KBM-7 (cell line): Measurements from ENCODE around the gene FAM13C.

ENCODE experiments used
- DNase-seq: peaks from one replicate; pipeline ENCODE4 v3.0.0-alpha.2; 2015
- in situ Hi-C: fragments of 300-500 bp; cut with MboI; formaldehyde crosslinking; loops from 2 replicates; pipeline ENCODE4 v1.14.3; 2020; ENCODE audit warnings: low sequenced_read_pairs, low pct_unique_long_range_greater_than_20kb, mixed read lengths

FAM13C gene

DNA sequence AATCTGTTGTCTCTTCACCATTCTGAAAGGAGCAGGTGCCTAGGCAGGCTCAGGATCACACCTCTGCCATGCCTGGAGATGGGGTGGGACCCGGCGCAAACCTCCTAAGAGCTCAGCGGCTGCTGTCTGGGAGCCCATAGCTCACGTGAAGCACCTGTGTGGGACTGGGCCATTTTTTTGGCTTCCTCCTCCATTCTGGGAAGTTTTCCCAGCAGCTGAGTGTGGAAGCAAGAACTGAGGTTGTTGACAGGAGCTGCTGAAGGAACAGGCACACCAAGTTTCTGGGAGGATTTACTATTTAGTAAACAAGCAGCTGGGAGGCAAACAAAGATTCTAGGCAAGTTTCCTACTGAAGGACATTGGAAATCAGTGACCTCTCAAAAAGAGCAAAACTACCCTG lies 77.3 kb downstream of the FAM13C start:
- no peak for DNase-seq

GRCh38 chr10:59284118-59284975 lies 78.0 kb downstream of the FAM13C start:
- in situ Hi-C loops: no loop called here
- no peak for DNase-seq

More for the DNA sequence above, 77.3 kb downstream of the FAM13C start:
- in situ Hi-C loops: no loop called here

DNA sequence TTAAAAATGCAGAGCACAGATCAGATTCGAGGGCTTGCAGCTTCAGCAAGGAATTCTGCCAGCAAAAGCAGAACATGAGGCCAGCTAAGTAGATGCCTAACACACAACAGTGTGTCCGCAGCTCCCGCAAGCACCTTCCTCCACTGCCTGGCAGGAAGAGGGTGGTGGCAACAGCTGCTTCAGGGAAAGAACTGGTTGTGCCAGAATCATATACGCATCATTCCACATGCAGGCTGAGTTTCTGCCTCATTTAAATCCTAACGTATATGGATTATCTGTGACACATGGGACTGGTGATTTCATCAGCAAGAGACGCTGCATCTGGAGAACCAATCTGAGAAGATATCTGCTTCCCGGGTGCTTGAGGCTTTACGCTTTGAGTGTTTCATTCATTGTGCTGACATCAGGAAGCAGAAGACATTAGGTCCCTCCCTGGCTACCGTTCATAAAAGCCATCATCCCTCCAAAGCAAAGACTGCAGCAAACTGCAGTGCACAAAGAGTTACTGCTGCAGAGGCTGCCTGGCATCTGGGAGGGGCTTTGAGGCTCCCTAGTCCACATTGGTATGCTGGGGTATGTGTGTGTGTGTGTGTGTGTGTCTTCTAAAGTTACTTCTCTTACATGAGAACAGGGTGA lies 78.8 kb downstream of the FAM13C start:
- DNase-seq: no peak

GRCh38 chr10:59281861-59282260 lies 80.5 kb downstream of the FAM13C start:
- no peak for DNase-seq
- in situ Hi-C loops: no loop called here

More for the DNA sequence above, 78.8 kb downstream of the FAM13C start:
- in situ Hi-C loops: no loop called here

GRCh38 chr10:59279991-59280505 lies 82.3 kb downstream of the FAM13C start:
- in situ Hi-C loops: no loop called here
- no peak for DNase-seq

DNA sequence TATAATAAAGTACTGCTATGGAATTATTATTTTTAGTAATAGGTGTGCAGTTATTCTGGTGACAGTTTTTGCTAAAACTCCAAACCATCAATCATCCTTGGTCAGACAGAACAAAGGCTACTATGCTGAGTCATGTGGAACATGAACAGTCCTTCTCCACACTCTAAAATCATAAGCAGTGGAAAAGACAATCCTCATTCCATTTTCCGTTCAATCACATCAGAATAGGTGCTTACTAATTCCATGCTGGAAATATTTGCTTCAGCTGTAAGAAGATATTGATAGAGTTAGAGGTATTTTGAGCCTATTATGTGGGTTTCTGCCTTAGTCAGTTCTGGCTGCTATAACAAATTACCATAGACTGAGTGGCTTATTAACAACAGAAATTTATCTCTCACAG lies 82.9 kb downstream of the FAM13C start:
- in situ Hi-C loops: no loop called here
- no peak for DNase-seq

DNA sequence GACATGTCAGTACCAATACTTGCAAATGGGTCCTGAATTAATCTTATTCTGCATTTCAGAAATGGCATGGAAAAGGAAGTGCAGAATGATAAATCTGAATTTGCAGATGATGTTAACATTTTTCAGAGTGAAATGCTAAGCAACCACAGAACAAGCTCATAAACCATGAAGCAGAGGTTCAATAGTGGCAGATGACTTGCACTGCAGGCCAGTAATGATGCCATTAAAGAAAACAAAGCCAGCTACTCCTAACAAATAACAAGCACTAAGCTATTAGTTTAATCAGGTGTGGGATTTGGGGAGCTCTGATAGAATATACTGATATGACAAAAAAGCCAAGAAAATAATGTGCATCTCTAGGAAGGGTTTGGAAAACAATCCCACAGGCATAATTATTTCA lies 85.4 kb downstream of the FAM13C start:
- in situ Hi-C loops: no loop called here
- DNase-seq: no peak

DNA sequence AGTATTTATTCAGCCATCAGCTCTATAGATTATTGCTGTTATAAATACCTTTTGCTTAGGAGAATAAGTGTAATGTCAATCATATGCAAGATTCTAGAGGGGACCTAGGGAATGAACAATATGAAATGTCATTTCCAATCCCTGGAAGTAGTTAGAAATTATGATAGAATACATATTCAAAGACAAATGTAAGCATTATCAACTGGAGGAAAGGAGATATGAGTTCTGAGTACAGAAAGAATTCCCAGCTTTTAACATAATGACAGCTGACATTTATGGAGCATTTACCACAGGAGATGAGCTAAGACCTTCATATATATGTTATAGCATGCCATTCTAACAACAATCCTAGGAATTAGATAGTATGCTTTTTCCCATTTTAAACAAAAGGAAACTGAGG lies 86.2 kb downstream of the FAM13C start:
- in situ Hi-C loops: no loop called here
- DNase-seq: no peak

- in situ Hi-C loops: loop anchor here (25.0 kb wide), 1 partner anchor 314 kb away; no protein-coding TSS in a partner anchor
- no peak for DNase-seq
These were observed 88.9 kb downstream of the FAM13C start for GRCh38 chr10:59273445-59273844.

- no peak for DNase-seq
- in situ Hi-C loops: loop anchor here (25.0 kb wide), 1 partner anchor 315 kb away; no protein-coding TSS in a partner anchor
These were observed 90.3 kb downstream of the FAM13C start for GRCh38 chr10:59272061-59272460.

- in situ Hi-C loops: loop anchor here (25.0 kb wide), 1 partner anchor 316 kb away; no protein-coding TSS in a partner anchor
- no peak for DNase-seq
These were observed 91.2 kb downstream of the FAM13C start for GRCh38 chr10:59271160-59271559.

- in situ Hi-C loops: loop anchor here (25.0 kb wide), 1 partner anchor 317 kb away; no protein-coding TSS in a partner anchor
These were observed 91.9 kb downstream of the FAM13C start for GRCh38 chr10:59270492-59270891.

GRCh38 chr10:59269651-59270050 lies 92.7 kb downstream of the FAM13C start:
- in situ Hi-C loops: loop anchor here (25.0 kb wide), 1 partner anchor 318 kb away; no protein-coding TSS in a partner anchor
- no peak for DNase-seq

More at GRCh38 chr10:59270492-59270891, 91.9 kb downstream of the FAM13C start:
- no peak for DNase-seq

- no peak for DNase-seq
- in situ Hi-C loops: loop anchor here (25.0 kb wide), 1 partner anchor 319 kb away; no protein-coding TSS in a partner anchor
These were observed 93.9 kb downstream of the FAM13C start for GRCh38 chr10:59268460-59268859.

DNA sequence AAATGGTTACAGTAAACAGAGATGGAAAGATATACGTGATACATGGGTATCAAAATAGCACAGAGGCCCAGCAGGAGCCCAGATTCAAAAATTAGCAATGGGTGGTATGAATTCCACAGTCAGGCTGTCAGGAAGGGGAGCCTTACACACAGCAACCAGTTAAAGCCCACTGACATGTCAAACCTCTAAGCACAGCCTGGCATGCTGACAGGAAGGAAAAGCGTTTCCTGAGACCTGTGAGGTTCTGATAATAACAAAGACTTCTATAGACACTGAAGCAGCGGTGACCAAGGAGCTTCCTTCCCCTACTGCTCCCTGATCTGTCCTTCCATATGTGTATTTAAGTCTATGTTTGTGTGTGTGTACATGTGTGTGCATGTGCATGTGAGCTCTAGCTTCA lies 96.0 kb downstream of the FAM13C start:
- DNase-seq: peak; percentile 14
- in situ Hi-C loops: loop anchor here (25.0 kb wide), 1 partner anchor 321 kb away; no protein-coding TSS in a partner anchor

- in situ Hi-C loops: loop anchor here (25.0 kb wide), 1 partner anchor 322 kb away; no protein-coding TSS in a partner anchor
- DNase-seq: no peak
These were observed 97.2 kb downstream of the FAM13C start for GRCh38 chr10:59265141-59265540.

DNA sequence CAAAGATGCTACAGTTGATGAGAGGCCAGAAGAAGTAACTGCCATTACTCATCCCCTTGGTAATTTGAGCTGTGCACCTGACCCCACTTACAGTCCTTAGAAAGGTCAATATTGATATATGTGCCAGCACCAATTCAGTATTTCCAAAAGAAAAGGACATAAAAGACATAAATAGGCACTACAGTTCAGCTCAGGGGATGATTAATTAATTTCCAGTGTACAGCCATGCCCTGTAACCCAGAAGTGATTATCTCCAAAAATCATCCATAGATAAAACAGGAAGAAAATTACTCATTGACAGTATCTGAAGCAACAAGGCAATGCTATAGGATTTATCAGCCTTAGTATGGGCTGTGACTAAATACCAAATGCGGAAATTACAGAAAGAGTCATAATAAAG lies 103.5 kb downstream of the FAM13C start:
- in situ Hi-C loops: loop anchor here (25.0 kb wide), 1 partner anchor 328 kb away; no protein-coding TSS in a partner anchor
- DNase-seq: no peak

GRCh38 chr10:59257224-59257623 lies 105.1 kb downstream of the FAM13C start:
- in situ Hi-C loops: loop anchor here (25.0 kb wide), 1 partner anchor 330 kb away; no protein-coding TSS in a partner anchor
- DNase-seq: no peak

GRCh38 chr10:59255463-59255862 lies 106.9 kb downstream of the FAM13C start:
- in situ Hi-C loops: loop anchor here (25.0 kb wide), 1 partner anchor 332 kb away; no protein-coding TSS in a partner anchor

More at GRCh38 chr10:59255463-59255862, 106.9 kb downstream of the FAM13C start:
- DNase-seq: no peak
